Panc1 (cell line): Measurements from ENCODE around the gene WNT3. TPM values are rescaled to one million over a fixed set of nuclear protein-coding genes. Genes with fewer than 3 reads are reported as not detected.

Source experiments
- ATAC-seq: fragments of 200-7000 bp; cut with Tn5 transposase; 2 replicates; pipeline ENCODE4 v1.9.1; 2020; ENCODE audit warnings: mild to moderate bottlenecking, moderate library complexity
- BruUV-seq: library from RNA; stranded (reverse); fragments of 400-500 nt; replicated peaks from 2 replicates; lab custom pipeline; 2021; lab: Mats Ljungman, UMichigan
- CTCF ChIA-PET: fragments of 300-600 bp; sonication (Branson Sonifier 250); formaldehyde crosslinking; loops from one replicate; lab custom pipeline; 2022; ENCODE audit warnings: antibody characterized with exemption; lab: Charles Lee
- POLR2A ChIA-PET: fragments of 300-600 bp; sonication (Branson Sonifier 250); formaldehyde crosslinking; loops from one replicate; lab custom pipeline; 2022; ENCODE audit warnings: antibody characterized with exemption; lab: Charles Lee
- DNase-seq: peaks from one replicate; pipeline ENCODE4 v3.0.0-alpha.2; 2010; ENCODE audit warnings: low read depth, low spot score
- H3K27ac ChIP-seq: 2 replicates; pipeline ENCODE4 v1.5.1; 2011; ENCODE audit warnings: mild to moderate bottlenecking, low read length, inconsistent platforms
- H3K27me3 ChIP-seq: fragments of 200-500 bp; sonication (Bioruptor generic); 2 replicates; pipeline ENCODE4 v1.6.0; 2014; ENCODE audit warnings: low read length, inconsistent platforms; ENCODE audit not compliant: control insufficient read depth, insufficient read depth
- H3K36me3 ChIP-seq: fragments of 200-500 bp; sonication (Bioruptor generic); 2 replicates; pipeline ENCODE4 v1.5.1; 2014; ENCODE audit warnings: inconsistent platforms, mild to moderate bottlenecking, low read length, moderate library complexity; ENCODE audit not compliant: control insufficient read depth, insufficient read depth
- H3K4me1 ChIP-seq: 2 replicates; pipeline ENCODE4 v1.5.1; 2011; ENCODE audit warnings: inconsistent platforms, mild to moderate bottlenecking, low read length, moderate library complexity; ENCODE audit not compliant: control insufficient read depth, insufficient read depth
- H3K4me3 ChIP-seq, 2 experiments: 2 replicates each; pipeline ENCODE4 v1.5.1; 2011 to 2012; ENCODE audit warnings: low read depth in 2 of 2, low read length in 2 of 2, mild to moderate bottlenecking in 2 of 2, inconsistent platforms in 1 of 2, moderate library complexity in 1 of 2
- H3K9me3 ChIP-seq: fragments of 200-500 bp; sonication (Bioruptor generic); 2 replicates; pipeline ENCODE4 v1.5.1; 2014; ENCODE audit warnings: low read depth, mild to moderate bottlenecking, inconsistent platforms, low read length, moderate library complexity; ENCODE audit not compliant: control insufficient read depth, insufficient read depth
- POLR2AphosphoS5 ChIP-seq: IDR thresholded peaks from 2 replicates; pipeline ENCODE4 v1.6.1; 2012; ENCODE audit warnings: mild to moderate bottlenecking, low read depth, low read length, moderate library complexity
- SIN3A ChIP-seq: IDR thresholded peaks from 2 replicates; pipeline ENCODE4 v1.6.1; 2012; ENCODE audit warnings: low read depth, mild to moderate bottlenecking, low read length, moderate library complexity, borderline replicate concordance; ENCODE audit not compliant: insufficient read depth
- TCF7L2 ChIP-seq: IDR thresholded peaks from 2 replicates; pipeline ENCODE4 v1.6.1; 2011; ENCODE audit warnings: mild to moderate bottlenecking, low read depth, low read length, inconsistent platforms
- in situ Hi-C: cut with HindIII; loops from 2 replicates; pipeline ENCODE4 v1.10.0; 2016; ENCODE audit warnings: low sequenced_read_pairs, low pct_unique_long_range_greater_than_20kb
- intact Hi-C: fragments of 100-400 bp; cut with micrococcal nuclease; formaldehyde crosslinking; loops from one replicate; pipeline ENCODE4 v1.10.0; 2022; ENCODE audit not compliant: unreplicated experiment
- total RNA-seq: library from RNA; stranded (reverse); gene quantifications from one replicate; pipeline ENCODE4 v1.2.1, GENCODE V29; 2021; ENCODE audit not compliant: unreplicated experiment
- TF ChIP-seq, protein P1 (sequence below): fragments of 450-650 bp; IDR thresholded peaks from 2 replicates; pipeline ENCODE4 v1.5.1; 2017; ENCODE audit warnings: mild to moderate bottlenecking
- TF ChIP-seq, protein P2 (sequence below), 2 experiments: IDR thresholded peaks; 2 replicates each; pipeline ENCODE4 v1.6.1; 2011 to 2012; ENCODE audit warnings: low read depth in 2 of 2, control low read depth in 1 of 2, low read length in 1 of 2, mild to moderate bottlenecking in 1 of 2, moderate library complexity in 1 of 2; ENCODE audit not compliant: insufficient read depth in 1 of 2

Gene WNT3
- total RNA-seq, 1 experiment from 2014 or later = 3.4 TPM

GRCh38 chr17:46827274-46827673, 8.8 kb upstream of the WNT3 start:
- ATAC-seq (no peak), DNase-seq (no peak)
- BruUV-seq = no TSS peak
- H3K9me3 ChIP-seq = no peaks in the 10 kb centered on the region
- in situ Hi-C loops = no loop called here
- CTCF ChIA-PET = no interaction called here
- H3K4me3 ChIP-seq = no peak overlapping the region
- intact Hi-C loops = no loop called here
- POLR2A ChIA-PET = no interaction called here
- no peak for TF ChIP-seq SIN3A
- TF ChIP-seq TCF7L2 = no peak
- TF ChIP-seq, protein P1, sequence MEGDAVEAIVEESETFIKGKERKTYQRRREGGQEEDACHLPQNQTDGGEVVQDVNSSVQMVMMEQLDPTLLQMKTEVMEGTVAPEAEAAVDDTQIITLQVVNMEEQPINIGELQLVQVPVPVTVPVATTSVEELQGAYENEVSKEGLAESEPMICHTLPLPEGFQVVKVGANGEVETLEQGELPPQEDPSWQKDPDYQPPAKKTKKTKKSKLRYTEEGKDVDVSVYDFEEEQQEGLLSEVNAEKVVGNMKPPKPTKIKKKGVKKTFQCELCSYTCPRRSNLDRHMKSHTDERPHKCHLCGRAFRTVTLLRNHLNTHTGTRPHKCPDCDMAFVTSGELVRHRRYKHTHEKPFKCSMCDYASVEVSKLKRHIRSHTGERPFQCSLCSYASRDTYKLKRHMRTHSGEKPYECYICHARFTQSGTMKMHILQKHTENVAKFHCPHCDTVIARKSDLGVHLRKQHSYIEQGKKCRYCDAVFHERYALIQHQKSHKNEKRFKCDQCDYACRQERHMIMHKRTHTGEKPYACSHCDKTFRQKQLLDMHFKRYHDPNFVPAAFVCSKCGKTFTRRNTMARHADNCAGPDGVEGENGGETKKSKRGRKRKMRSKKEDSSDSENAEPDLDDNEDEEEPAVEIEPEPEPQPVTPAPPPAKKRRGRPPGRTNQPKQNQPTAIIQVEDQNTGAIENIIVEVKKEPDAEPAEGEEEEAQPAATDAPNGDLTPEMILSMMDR = no peak
- no peak for TF ChIP-seq POLR2AphosphoS5
- TF ChIP-seq, protein P2, sequence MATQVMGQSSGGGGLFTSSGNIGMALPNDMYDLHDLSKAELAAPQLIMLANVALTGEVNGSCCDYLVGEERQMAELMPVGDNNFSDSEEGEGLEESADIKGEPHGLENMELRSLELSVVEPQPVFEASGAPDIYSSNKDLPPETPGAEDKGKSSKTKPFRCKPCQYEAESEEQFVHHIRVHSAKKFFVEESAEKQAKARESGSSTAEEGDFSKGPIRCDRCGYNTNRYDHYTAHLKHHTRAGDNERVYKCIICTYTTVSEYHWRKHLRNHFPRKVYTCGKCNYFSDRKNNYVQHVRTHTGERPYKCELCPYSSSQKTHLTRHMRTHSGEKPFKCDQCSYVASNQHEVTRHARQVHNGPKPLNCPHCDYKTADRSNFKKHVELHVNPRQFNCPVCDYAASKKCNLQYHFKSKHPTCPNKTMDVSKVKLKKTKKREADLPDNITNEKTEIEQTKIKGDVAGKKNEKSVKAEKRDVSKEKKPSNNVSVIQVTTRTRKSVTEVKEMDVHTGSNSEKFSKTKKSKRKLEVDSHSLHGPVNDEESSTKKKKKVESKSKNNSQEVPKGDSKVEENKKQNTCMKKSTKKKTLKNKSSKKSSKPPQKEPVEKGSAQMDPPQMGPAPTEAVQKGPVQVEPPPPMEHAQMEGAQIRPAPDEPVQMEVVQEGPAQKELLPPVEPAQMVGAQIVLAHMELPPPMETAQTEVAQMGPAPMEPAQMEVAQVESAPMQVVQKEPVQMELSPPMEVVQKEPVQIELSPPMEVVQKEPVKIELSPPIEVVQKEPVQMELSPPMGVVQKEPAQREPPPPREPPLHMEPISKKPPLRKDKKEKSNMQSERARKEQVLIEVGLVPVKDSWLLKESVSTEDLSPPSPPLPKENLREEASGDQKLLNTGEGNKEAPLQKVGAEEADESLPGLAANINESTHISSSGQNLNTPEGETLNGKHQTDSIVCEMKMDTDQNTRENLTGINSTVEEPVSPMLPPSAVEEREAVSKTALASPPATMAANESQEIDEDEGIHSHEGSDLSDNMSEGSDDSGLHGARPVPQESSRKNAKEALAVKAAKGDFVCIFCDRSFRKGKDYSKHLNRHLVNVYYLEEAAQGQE (IDR thresholded peaks at IDR 0.05; ENCODE audit: insufficient read depth in 1 of 2, low read depth in 2 of 2, low read length in 1 of 2) = no peak
- no peak overlapping the region for H3K27ac ChIP-seq
- no peaks in the 10 kb centered on the region for H3K4me1 ChIP-seq
- no peaks in the 10 kb centered on the region for H3K27me3 ChIP-seq
- no peaks in the 10 kb centered on the region for H3K36me3 ChIP-seq

DNA sequence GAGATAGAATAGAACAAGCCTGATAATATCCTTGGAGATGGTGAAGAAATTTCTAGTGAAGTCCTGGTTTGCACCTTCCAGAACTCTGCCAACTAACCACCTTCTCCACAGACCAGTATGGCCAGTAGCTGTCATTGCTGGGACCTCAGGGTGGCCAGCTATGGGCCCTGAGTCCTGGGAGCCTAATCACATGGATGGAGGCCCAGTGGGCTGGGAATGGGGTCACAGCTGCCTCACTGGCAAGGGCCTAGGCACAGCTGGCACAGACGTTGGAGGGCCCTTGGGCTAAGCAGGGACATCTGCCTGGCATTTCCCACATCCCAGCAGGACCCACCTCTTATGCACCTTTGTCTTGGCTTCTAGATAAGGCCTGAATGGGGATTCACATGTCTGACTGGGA, 7.6 kb upstream of the WNT3 start:
- no peaks in the 10 kb centered on the region for H3K4me1 ChIP-seq
- no peak for ATAC-seq

More for the DNA sequence above, 7.6 kb upstream of the WNT3 start:
- H3K36me3 ChIP-seq = no peaks in the 10 kb centered on the region
- ChIA-PET POLR2A (no interaction called here), CTCF (no interaction called here)
- no peaks in the 10 kb centered on the region for H3K9me3 ChIP-seq
- in situ Hi-C loops = no loop called here
- H3K27ac ChIP-seq = no peak overlapping the region
- H3K27me3 ChIP-seq = no peaks in the 10 kb centered on the region
- TF ChIP-seq TCF7L2 (no peak), POLR2AphosphoS5 (no peak), SIN3A (no peak)
- TF ChIP-seq, protein P1 = no peak
- TF ChIP-seq, protein P2 (IDR thresholded peaks at IDR 0.05; ENCODE audit: insufficient read depth in 1 of 2, low read depth in 2 of 2, low read length in 1 of 2) = no peak
- DNase-seq = no peak
- no TSS peak for BruUV-seq
- intact Hi-C loops = no loop called here
- no peak overlapping the region for H3K4me3 ChIP-seq
